Activated naive CD8-positive, alpha-beta T cell treated with anti-CD3 and anti-CD28 coated beads for 36 hours (primary cell): ENCODE results near the gene GBP1. TPM values are rescaled to one million over a fixed set of nuclear protein-coding genes. Genes with fewer than 3 reads are reported as not detected.
"Not testable (repeated sequence)": the region's sequence is repeated elsewhere in the genome, so short reads cannot be mapped to it uniquely, and the experiment has no call there.

Source experiments
- DNase-seq: peaks from one replicate; pipeline ENCODE4 v3.0.0; 2021
- H3K27ac Mint-ChIP-seq: one replicate; pipeline ENCODE4 v1.8.0; 2022; ENCODE audit warnings: mild to moderate bottlenecking, moderate library complexity, mixed read lengths
- H3K27me3 Mint-ChIP-seq: one replicate; pipeline ENCODE4 v1.8.0; 2022; ENCODE audit warnings: mild to moderate bottlenecking, mixed read lengths
- H3K36me3 Mint-ChIP-seq: one replicate; pipeline ENCODE4 v1.8.0; 2021; ENCODE audit warnings: mild to moderate bottlenecking, mixed read lengths
- H3K4me1 Mint-ChIP-seq: one replicate; pipeline ENCODE4 v1.8.0; 2021; ENCODE audit warnings: mixed read lengths
- H3K4me3 Mint-ChIP-seq: one replicate; pipeline ENCODE4 v1.8.0; 2022; ENCODE audit warnings: mild to moderate bottlenecking, moderate library complexity, mixed read lengths
- H3K9me3 Mint-ChIP-seq: one replicate; pipeline ENCODE4 v1.8.0; 2022; ENCODE audit warnings: mixed read lengths
- total RNA-seq, 2 experiments: library from RNA; stranded (reverse); gene quantifications; one replicate each; pipeline ENCODE4 v1.2.3, GENCODE V29; 2021

The GBP1 gene
- total RNA-seq, 2 experiments from 2014 or later = 141 to 146 TPM

GRCh38 chr1:89044970-89045721, 19.9 kb downstream of the GBP1 start:
- H3K36me3 Mint-ChIP-seq = peaks cover 56% of the 10 kb centered on the region
- H3K27ac Mint-ChIP-seq = no peak overlapping the region
- H3K9me3 Mint-ChIP-seq = peaks cover 15% of the 10 kb centered on the region
- no peaks in the 10 kb centered on the region for H3K27me3 Mint-ChIP-seq
- DNase-seq = no peak
- H3K4me3 Mint-ChIP-seq = no peak overlapping the region
- peaks cover 27% of the 10 kb centered on the region for H3K4me1 Mint-ChIP-seq

GRCh38 chr1:89043940-89044339, 21.1 kb downstream of the GBP1 start:
- DNase-seq = no peak
- Mint-ChIP-seq H3K27ac (no peak overlapping the region), H3K4me1 (peaks cover 34% of the 10 kb centered on the region), H3K9me3 (peaks cover 19% of the 10 kb centered on the region), H3K36me3 (peaks cover 59% of the 10 kb centered on the region), H3K4me3 (no peak overlapping the region), H3K27me3 (no peaks in the 10 kb centered on the region)

- H3K36me3 Mint-ChIP-seq = peaks cover 54% of the 10 kb centered on the region
- H3K27me3 Mint-ChIP-seq = no peaks in the 10 kb centered on the region
- H3K27ac Mint-ChIP-seq = no peak overlapping the region
- H3K4me3 Mint-ChIP-seq = no peak overlapping the region
- DNase-seq = no peak
- H3K4me1 Mint-ChIP-seq = peaks cover 31% of the 10 kb centered on the region
- H3K9me3 Mint-ChIP-seq = peaks cover 23% of the 10 kb centered on the region
Measured at GRCh38 chr1:89042491-89042890, 22.5 kb downstream of the GBP1 start.

- Mint-ChIP-seq H3K36me3 (peaks cover 54% of the 10 kb centered on the region), H3K9me3 (peaks cover 23% of the 10 kb centered on the region), H3K27ac (peak overlapping the region; percentile 90), H3K4me3 (peak overlapping the region; percentile 16), H3K27me3 (no peaks in the 10 kb centered on the region), H3K4me1 (peaks cover 34% of the 10 kb centered on the region)
- no peak for DNase-seq
Measured at GRCh38 chr1:89041721-89042120, 23.3 kb downstream of the GBP1 start.

- no peaks in the 10 kb centered on the region for H3K27me3 Mint-ChIP-seq
- peaks cover 34% of the 10 kb centered on the region for H3K4me1 Mint-ChIP-seq
- H3K27ac Mint-ChIP-seq = peak overlapping the region; percentile 90
- peaks cover 23% of the 10 kb centered on the region for H3K9me3 Mint-ChIP-seq
- H3K4me3 Mint-ChIP-seq = peak overlapping the region; percentile 16
- peaks cover 54% of the 10 kb centered on the region for H3K36me3 Mint-ChIP-seq
- no peak for DNase-seq
Measured at GRCh38 chr1:89041119-89041641, 23.8 kb downstream of the GBP1 start.

GRCh38 chr1:89040315-89040626, 24.7 kb downstream of the GBP1 start:
- Mint-ChIP-seq H3K9me3 (peaks cover 26% of the 10 kb centered on the region), H3K27me3 (no peaks in the 10 kb centered on the region), H3K27ac (peak overlapping the region; percentile 89), H3K4me1 (peaks cover 37% of the 10 kb centered on the region), H3K4me3 (no peak overlapping the region), H3K36me3 (peaks cover 54% of the 10 kb centered on the region)
- DNase-seq = no peak

GRCh38 chr1:89037186-89037585, 27.8 kb downstream of the GBP1 start:
- Mint-ChIP-seq H3K36me3 (peaks cover 45% of the 10 kb centered on the region), H3K27me3 (no peaks in the 10 kb centered on the region)

GRCh38 chr1:89035080-89035479, 29.9 kb downstream of the GBP1 start:
- H3K27ac Mint-ChIP-seq = no peak overlapping the region
- no peaks in the 10 kb centered on the region for H3K27me3 Mint-ChIP-seq
- H3K4me3 Mint-ChIP-seq = no peak overlapping the region
- peaks cover 40% of the 10 kb centered on the region for H3K9me3 Mint-ChIP-seq
- peaks cover 39% of the 10 kb centered on the region for H3K4me1 Mint-ChIP-seq
- DNase-seq = no peak
- H3K36me3 Mint-ChIP-seq = peaks cover 41% of the 10 kb centered on the region

More at GRCh38 chr1:89037186-89037585, 27.8 kb downstream of the GBP1 start:
- no peak for DNase-seq
- peaks cover 51% of the 10 kb centered on the region for H3K4me1 Mint-ChIP-seq
- no peak overlapping the region for H3K27ac Mint-ChIP-seq
- H3K9me3 Mint-ChIP-seq = peaks cover 35% of the 10 kb centered on the region
- H3K4me3 Mint-ChIP-seq = no peak overlapping the region

GRCh38 chr1:89034004-89034403, 31.0 kb downstream of the GBP1 start:
- Mint-ChIP-seq H3K4me1 (peaks cover 37% of the 10 kb centered on the region), H3K36me3 (peaks cover 41% of the 10 kb centered on the region), H3K9me3 (peaks cover 42% of the 10 kb centered on the region)
- DNase-seq, H3K27me3 Mint-ChIP-seq, H3K27ac Mint-ChIP-seq, H3K4me3 Mint-ChIP-seq: not testable (repeated sequence)

- not testable (repeated sequence) for DNase-seq, H3K27ac Mint-ChIP-seq, H3K4me3 Mint-ChIP-seq, H3K27me3 Mint-ChIP-seq
- H3K36me3 Mint-ChIP-seq = peaks cover 37% of the 10 kb centered on the region
- H3K4me1 Mint-ChIP-seq = peaks cover 31% of the 10 kb centered on the region
- H3K9me3 Mint-ChIP-seq = peaks cover 47% of the 10 kb centered on the region
Measured at GRCh38 chr1:89029051-89029450, 36.0 kb downstream of the GBP1 start.

GRCh38 chr1:89025928-89026327, 39.1 kb downstream of the GBP1 start:
- H3K4me1 Mint-ChIP-seq = peaks cover 36% of the 10 kb centered on the region
- no peak overlapping the region for H3K4me3 Mint-ChIP-seq
- no peaks in the 10 kb centered on the region for H3K27me3 Mint-ChIP-seq
- H3K36me3 Mint-ChIP-seq = peaks cover 29% of the 10 kb centered on the region
- DNase-seq = no peak
- H3K9me3 Mint-ChIP-seq = peaks cover 33% of the 10 kb centered on the region
- no peak overlapping the region for H3K27ac Mint-ChIP-seq

GRCh38 chr1:89023026-89023425, 42.0 kb downstream of the GBP1 start:
- Mint-ChIP-seq H3K36me3 (peaks cover 34% of the 10 kb centered on the region), H3K27ac (peak overlapping the region; percentile 88), H3K9me3 (peaks cover 20% of the 10 kb centered on the region), H3K4me3 (peak overlapping the region; percentile 84), H3K27me3 (no peaks in the 10 kb centered on the region), H3K4me1 (peaks cover 43% of the 10 kb centered on the region)
- DNase-seq = no peak

- Mint-ChIP-seq H3K4me3 (peak within 1 kb of the TSS; percentile 84), H3K27ac (peak within 1 kb of the TSS; percentile 88), H3K27me3 (no peaks in the 10 kb centered on the region), H3K4me1 (peaks cover 43% of the 10 kb centered on the region), H3K36me3 (peaks cover 40% of the 10 kb centered on the region), H3K9me3 (peaks cover 19% of the 10 kb centered on the region)
- no peak for DNase-seq
Measured at GRCh38 chr1:89022167-89022959, 42.6 kb downstream of the GBP1 start, which contains the start of gene GBP3. Gene GBP3 (minus strand): TSS chr1:89022866. CDS start chr1:89020721, 2,145 bp downstream.

GRCh38 chr1:89018318-89018717, 46.7 kb downstream of the GBP1 start:
- H3K27me3 Mint-ChIP-seq, H3K4me3 Mint-ChIP-seq, H3K27ac Mint-ChIP-seq, DNase-seq, H3K9me3 Mint-ChIP-seq: not testable (repeated sequence)
- peaks cover 44% of the 10 kb centered on the region for H3K4me1 Mint-ChIP-seq
- peaks cover 60% of the 10 kb centered on the region for H3K36me3 Mint-ChIP-seq

GRCh38 chr1:89008511-89008910, 56.5 kb downstream of the GBP1 start:
- H3K36me3 Mint-ChIP-seq = peaks cover 60% of the 10 kb centered on the region

More at GRCh38 chr1:89008511-89008910, 56.5 kb downstream of the GBP1 start:
- peaks cover 8% of the 10 kb centered on the region for H3K4me1 Mint-ChIP-seq
- DNase-seq = no peak
- no peak overlapping the region for H3K4me3 Mint-ChIP-seq
- no peaks in the 10 kb centered on the region for H3K27me3 Mint-ChIP-seq
- peaks cover 11% of the 10 kb centered on the region for H3K9me3 Mint-ChIP-seq
- no peak overlapping the region for H3K27ac Mint-ChIP-seq
